NOMO-1 treated with DMSO at 0.1 percent for 48 hours (cell line): ENCODE measurements around the gene GNG4.

Experiments
- DNase-seq: peaks from one replicate; lab custom pipeline; 2025; ENCODE audit not compliant: unreplicated experiment; lab: John Stamatoyannopoulos, UW

Gene GNG4

GRCh38 chr1:235500971-235501540, 148.5 kb downstream of the GNG4 start:
- DNase-seq, result no peak
